HCT116 (cell line): ENCODE results near the gene MYO5C. TPM values are rescaled to one million over a fixed set of nuclear protein-coding genes. Genes with fewer than 3 reads are reported as not detected.

Experiments
- ATAC-seq: fragments of 200-7000 bp; cut with Tn5 transposase; 2 replicates; pipeline ENCODE4 v1.9.1; 2020; ENCODE audit warnings: mild to moderate bottlenecking, moderate library complexity
- BruUV-seq: library from RNA; stranded (reverse); fragments of 400-500 nt; replicated peaks from 2 replicates; lab custom pipeline; 2021; lab: Mats Ljungman, UMichigan
- CTCF ChIA-PET: fragments of 300-600 bp; sonication (Branson Sonifier 250); formaldehyde crosslinking; loops from one replicate; lab custom pipeline; 2021; ENCODE audit warnings: antibody characterized with exemption; lab: Charles Lee
- POLR2A ChIA-PET: fragments of 300-600, 350-600 bp; sonication (Branson Sonifier 250); formaldehyde crosslinking; loops from one replicate; lab custom pipeline; 2021; ENCODE audit warnings: antibody characterized with exemption; lab: Charles Lee
- RAD21 ChIA-PET, 2 experiments: fragments of 300-600 bp; sonication (Branson Sonifier 250); formaldehyde crosslinking; loops; one replicate each; lab custom pipeline; 2023; ENCODE audit warnings: low total read pairs in 2 of 2; ENCODE audit not compliant: uncharacterized antibody in 2 of 2, unreplicated experiment in 2 of 2, low non-redundant PET in 1 of 2; lab: Charles Lee
- DNase-seq: peaks from one replicate; pipeline ENCODE4 v3.0.0-alpha.2; 2010; ENCODE audit warnings: low read depth, low spot score
- H2AFZ ChIP-seq: fragments of 200-600 bp; shearing (Covaris generic), sonication (generic); 2 replicates; pipeline ENCODE4 v1.6.1; 2017; ENCODE audit warnings: low read depth, mixed run types, mixed read lengths, antibody characterized with exemption, low read length; ENCODE audit not compliant: poor library complexity, severe bottlenecking
- H3K27ac ChIP-seq: 2 replicates; pipeline ENCODE4 v1.5.1; 2012; ENCODE audit warnings: low read depth, low read length
- H3K27me3 ChIP-seq: fragments of 200-600 bp; sonication (generic); 2 replicates; pipeline ENCODE4 v1.6.1; 2016; ENCODE audit warnings: mixed run types, low read length, mixed read lengths; ENCODE audit not compliant: insufficient read depth
- H3K36me3 ChIP-seq, 2 experiments: fragments of 200-500 bp in 1 of 2; fragments of 200-600 bp in 1 of 2; sonication (Bioruptor generic) in 1 of 2; sonication (generic) in 1 of 2; 2 replicates each; pipeline versions ENCODE4 v1.5.1 to v1.6.1; 2014 to 2016; ENCODE audit warnings: low read length in 2 of 2, inconsistent platforms in 1 of 2, mixed read lengths in 1 of 2, mixed run types in 1 of 2; ENCODE audit not compliant: insufficient read depth in 2 of 2, control insufficient read depth in 1 of 2
- H3K4me1 ChIP-seq, 2 experiments: fragments of 200-600 bp in 1 of 2; sonication (generic) in 1 of 2; 2 replicates each; pipeline versions ENCODE4 v1.5.1 to v1.6.1; 2012 to 2017; ENCODE audit warnings: low read length in 2 of 2, inconsistent platforms in 1 of 2, mild to moderate bottlenecking in 1 of 2, mixed read lengths in 1 of 2, mixed run types in 1 of 2, moderate library complexity in 1 of 2; ENCODE audit not compliant: insufficient read depth in 2 of 2, control insufficient read depth in 1 of 2
- H3K4me2 ChIP-seq: fragments of 200-600 bp; sonication (generic); 2 replicates; pipeline ENCODE4 v1.6.1; 2017; ENCODE audit warnings: mixed run types, low read length, mixed read lengths
- H3K4me3 ChIP-seq, 2 experiments: fragments of 200-600 bp in 1 of 2; sonication (generic) in 1 of 2; replicated peaks in 1 of 2; 2 replicates each; pipeline ENCODE4 v1.5.1; 2011 to 2016; ENCODE audit warnings: low read length in 2 of 2, control low read depth in 1 of 2, low read depth in 1 of 2, mild to moderate bottlenecking in 1 of 2, mixed read lengths in 1 of 2, mixed run types in 1 of 2
- H3K79me2 ChIP-seq: fragments of 200-600 bp; sonication (generic); 2 replicates; pipeline ENCODE4 v1.6.1; 2017; ENCODE audit warnings: mild to moderate bottlenecking, mixed run types, low read length, moderate library complexity, mixed read lengths; ENCODE audit not compliant: insufficient read depth
- H3K9ac ChIP-seq: fragments of 200-600 bp; sonication (generic); 2 replicates; pipeline ENCODE4 v1.6.1; 2016; ENCODE audit warnings: low read length, mixed read lengths
- H3K9me2 ChIP-seq: fragments of 200-600 bp; sonication (generic), shearing (Covaris generic); 2 replicates; pipeline ENCODE4 v1.6.1; 2017; ENCODE audit warnings: mixed run types, mild to moderate bottlenecking, moderate library complexity; ENCODE audit not compliant: insufficient read depth
- H3K9me3 ChIP-seq, 2 experiments: fragments of 200-500 bp in 1 of 2; fragments of 200-600 bp in 1 of 2; sonication (Bioruptor generic) in 1 of 2; sonication (generic) in 1 of 2; 2 replicates each; pipeline ENCODE4 v1.6.1; 2014 to 2017; ENCODE audit warnings: low read length in 2 of 2, mixed read lengths in 2 of 2, inconsistent platforms in 1 of 2, low read depth in 1 of 2, mild to moderate bottlenecking in 1 of 2, mixed run types in 1 of 2, moderate library complexity in 1 of 2; ENCODE audit not compliant: control insufficient read depth in 1 of 2, insufficient read depth in 1 of 2
- H4K20me1 ChIP-seq: fragments of 200-600 bp; sonication (generic), shearing (Covaris generic); 2 replicates; pipeline ENCODE4 v1.6.1; 2017; ENCODE audit warnings: mixed run types, mild to moderate bottlenecking, moderate library complexity; ENCODE audit not compliant: insufficient read depth
- ATF3 ChIP-seq: IDR thresholded peaks from 2 replicates; pipeline ENCODE4 v1.6.1; 2012
- CBX3 ChIP-seq: IDR thresholded peaks from 2 replicates; pipeline ENCODE4 v1.6.1; 2012; ENCODE audit warnings: low read depth
- CTCF ChIP-seq, 3 experiments: fragments of 200-600 bp in 1 of 3; sonication (generic) in 1 of 3; IDR thresholded peaks in 2 of 3; conservative IDR thresholded peaks in 1 of 3; 2 replicates each; pipeline ENCODE4 v1.5.1; 2012 to 2017; ENCODE audit warnings: low read depth in 2 of 3, low read length in 2 of 3, antibody characterized with exemption in 1 of 3, borderline replicate concordance in 1 of 3, control low read depth in 1 of 3, mild to moderate bottlenecking in 1 of 3, mixed read lengths in 1 of 3, mixed run types in 1 of 3, moderate library complexity in 1 of 3; ENCODE audit not compliant: insufficient read depth in 1 of 3
- EGR1 ChIP-seq: IDR thresholded peaks from 2 replicates; pipeline ENCODE4 v1.6.1; 2012; ENCODE audit warnings: low read depth
- ELF1 ChIP-seq: IDR thresholded peaks from 2 replicates; pipeline ENCODE4 v1.6.1; 2012; ENCODE audit warnings: low read depth, borderline replicate concordance
- EZH2 ChIP-seq: fragments of 200-600 bp; sonication (generic); IDR thresholded peaks from 2 replicates; pipeline ENCODE4 v1.6.1; 2017; ENCODE audit warnings: antibody characterized with exemption, mixed run types
- EZH2phosphoT487 ChIP-seq: fragments of 200-600 bp; IDR thresholded peaks from 2 replicates; pipeline ENCODE4 v1.6.1; 2018; ENCODE audit warnings: antibody characterized with exemption, borderline replicate concordance
- JUND ChIP-seq: IDR thresholded peaks from 2 replicates; pipeline ENCODE4 v1.6.1; 2012
- MAX ChIP-seq: IDR thresholded peaks from 2 replicates; pipeline ENCODE4 v1.6.1; 2012
- POLR2AphosphoS5 ChIP-seq: IDR thresholded peaks from 2 replicates; pipeline ENCODE4 v1.6.1; 2011; ENCODE audit warnings: mild to moderate bottlenecking, low read depth, low read length, moderate library complexity
- RAD21 ChIP-seq: IDR thresholded peaks from 2 replicates; pipeline ENCODE4 v1.6.1; 2012; ENCODE audit warnings: low read depth, mild to moderate bottlenecking
- SIN3A ChIP-seq: IDR thresholded peaks from 2 replicates; pipeline ENCODE4 v1.6.1; 2012; ENCODE audit warnings: low read depth
- SP1 ChIP-seq: IDR thresholded peaks from 2 replicates; pipeline ENCODE4 v1.6.1; 2012; ENCODE audit warnings: low read depth
- SRF ChIP-seq: IDR thresholded peaks from 2 replicates; pipeline ENCODE4 v1.6.1; 2012; ENCODE audit warnings: low read depth
- ZFX ChIP-seq: fragments of 450-650 bp; IDR thresholded peaks from 2 replicates; pipeline ENCODE4 v1.6.1; 2017
- intact Hi-C: fragments of 100-400 bp; cut with micrococcal nuclease; formaldehyde crosslinking; loops from 2 replicates; pipeline ENCODE4 v1.10.0; 2022
- total RNA-seq: library from RNA; stranded (reverse); gene quantifications from one replicate; pipeline ENCODE4 v1.2.1, GENCODE V29; 2021; ENCODE audit not compliant: unreplicated experiment
- TF ChIP-seq, protein P1 (sequence below): IDR thresholded peaks from 2 replicates; pipeline ENCODE4 v1.6.1; 2012; ENCODE audit warnings: low read depth

The MYO5C gene
- total RNA-seq, 1 experiment from 2014 or later, result 34.0 TPM

- no peaks in the 10 kb centered on the region for H3K27me3 ChIP-seq
- no peak overlapping the region for H3K4me2 ChIP-seq
- TF ChIP-seq MAX, result no peak
- TF ChIP-seq CBX3, result no peak
- no peak for TF ChIP-seq JUND
- TF ChIP-seq, protein P1, sequence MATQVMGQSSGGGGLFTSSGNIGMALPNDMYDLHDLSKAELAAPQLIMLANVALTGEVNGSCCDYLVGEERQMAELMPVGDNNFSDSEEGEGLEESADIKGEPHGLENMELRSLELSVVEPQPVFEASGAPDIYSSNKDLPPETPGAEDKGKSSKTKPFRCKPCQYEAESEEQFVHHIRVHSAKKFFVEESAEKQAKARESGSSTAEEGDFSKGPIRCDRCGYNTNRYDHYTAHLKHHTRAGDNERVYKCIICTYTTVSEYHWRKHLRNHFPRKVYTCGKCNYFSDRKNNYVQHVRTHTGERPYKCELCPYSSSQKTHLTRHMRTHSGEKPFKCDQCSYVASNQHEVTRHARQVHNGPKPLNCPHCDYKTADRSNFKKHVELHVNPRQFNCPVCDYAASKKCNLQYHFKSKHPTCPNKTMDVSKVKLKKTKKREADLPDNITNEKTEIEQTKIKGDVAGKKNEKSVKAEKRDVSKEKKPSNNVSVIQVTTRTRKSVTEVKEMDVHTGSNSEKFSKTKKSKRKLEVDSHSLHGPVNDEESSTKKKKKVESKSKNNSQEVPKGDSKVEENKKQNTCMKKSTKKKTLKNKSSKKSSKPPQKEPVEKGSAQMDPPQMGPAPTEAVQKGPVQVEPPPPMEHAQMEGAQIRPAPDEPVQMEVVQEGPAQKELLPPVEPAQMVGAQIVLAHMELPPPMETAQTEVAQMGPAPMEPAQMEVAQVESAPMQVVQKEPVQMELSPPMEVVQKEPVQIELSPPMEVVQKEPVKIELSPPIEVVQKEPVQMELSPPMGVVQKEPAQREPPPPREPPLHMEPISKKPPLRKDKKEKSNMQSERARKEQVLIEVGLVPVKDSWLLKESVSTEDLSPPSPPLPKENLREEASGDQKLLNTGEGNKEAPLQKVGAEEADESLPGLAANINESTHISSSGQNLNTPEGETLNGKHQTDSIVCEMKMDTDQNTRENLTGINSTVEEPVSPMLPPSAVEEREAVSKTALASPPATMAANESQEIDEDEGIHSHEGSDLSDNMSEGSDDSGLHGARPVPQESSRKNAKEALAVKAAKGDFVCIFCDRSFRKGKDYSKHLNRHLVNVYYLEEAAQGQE, result no peak
- no peak for TF ChIP-seq SP1
- TF ChIP-seq EGR1, result no peak
- TF ChIP-seq ATF3, result no peak
- no peak for TF ChIP-seq SRF
- no peak for TF ChIP-seq EZH2
- no peak for TF ChIP-seq ZFX
- no peak for TF ChIP-seq EZH2phosphoT487
- no peak for TF ChIP-seq SIN3A
- no peak for TF ChIP-seq RAD21
- no peak for TF ChIP-seq ELF1
- TF ChIP-seq POLR2AphosphoS5, result no peak
- TF ChIP-seq CTCF (IDR thresholded peaks at IDR 0.05 in 2 of 3, conservative IDR thresholded peaks at IDR 0.05 in 1 of 3; ENCODE audit: borderline replicate concordance in 1 of 3, insufficient read depth in 1 of 3, low read depth in 2 of 3, low read length in 2 of 3), result no peak
- no peaks in the 10 kb centered on the region for H3K79me2 ChIP-seq
- no peaks in the 10 kb centered on the region for H4K20me1 ChIP-seq
- H3K27ac ChIP-seq, result no peak overlapping the region
- no peak overlapping the region for H3K4me3 ChIP-seq
- no peaks in the 10 kb centered on the region for H3K9me3 ChIP-seq
- H3K9me2 ChIP-seq, result no peaks in the 10 kb centered on the region
- H3K4me1 ChIP-seq, result no peaks in the 10 kb centered on the region
- DNase-seq (no peak), ATAC-seq (no peak)
- intact Hi-C loops, result no loop called here
- BruUV-seq, result no TSS peak
- CTCF ChIA-PET, result interaction anchor here (0.7 kb wide), 1 partner anchor 15 kb away, joined by 3 read pairs; no protein-coding TSS in a partner anchor
- H2AFZ ChIP-seq, result no peak overlapping the region
- POLR2A ChIA-PET, result no interaction called here
- RAD21 ChIA-PET, result no interaction called here
- no peaks in the 10 kb centered on the region for H3K36me3 ChIP-seq
- no peak overlapping the region for H3K9ac ChIP-seq
Measured at GRCh38 chr15:52153900-52154895, 141.4 kb downstream of the MYO5C start.
